ENCODE measurements around the gene ARMC6. TPM values are rescaled to one million over a fixed set of nuclear protein-coding genes. Genes with fewer than 3 reads are reported as not detected.

ARMC6 gene
- total RNA-seq, 1 donor from 2014 or later: 36.0 TPM

DNA sequence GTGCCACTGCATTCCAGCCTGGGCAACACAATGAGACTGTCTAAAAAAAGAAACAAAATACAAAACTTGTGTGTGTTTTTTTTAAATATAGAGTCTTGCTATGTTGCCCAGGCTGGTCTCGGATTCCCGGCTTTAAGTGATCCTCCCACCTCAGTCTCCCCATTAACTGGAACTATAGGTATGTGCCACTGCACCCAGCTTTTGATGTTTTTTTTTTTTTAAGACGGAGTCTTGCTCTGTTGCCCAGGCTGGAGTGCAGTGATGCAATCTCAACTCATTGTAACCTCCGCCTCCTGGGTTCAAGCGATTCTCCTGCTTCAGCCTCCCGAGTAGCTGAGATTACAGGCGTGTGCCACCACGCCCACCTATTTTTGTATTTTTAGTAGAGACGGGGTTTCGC lies 37.1 kb upstream of the ARMC6 start:
- peaks cover 64% of the 10 kb centered on the region for H4K20me1 ChIP-seq (ENCODE audit: insufficient read depth, low read length)
- H2AFZ ChIP-seq (ENCODE audit: low read depth, low read length): no peak overlapping the region
- no peak overlapping the region for H3K27ac Mint-ChIP-seq (ENCODE audit: unreplicated experiment)
- no peaks in the 10 kb centered on the region for H3K9me3 Mint-ChIP-seq (ENCODE audit: unreplicated experiment)
- H3K36me3 ChIP-seq (ENCODE audit: insufficient read depth, low read length): peaks cover 39% of the 10 kb centered on the region
- no peak for DNase-seq (ENCODE audit: low read depth)
- no peak overlapping the region for H3K4me2 ChIP-seq (ENCODE audit: low read length)
- H3K9ac ChIP-seq (ENCODE audit: low read length): no peak overlapping the region
- no peak for FAIRE-seq
- H3K27me3 Mint-ChIP-seq (ENCODE audit: low read depth, unreplicated experiment): no peaks in the 10 kb centered on the region
- H3K36me3 Mint-ChIP-seq (ENCODE audit: low read depth, unreplicated experiment): peaks cover 32% of the 10 kb centered on the region
- peaks cover 17% of the 10 kb centered on the region for H3K4me1 Mint-ChIP-seq (ENCODE audit: low read depth, unreplicated experiment)
- H3K4me3 Mint-ChIP-seq (ENCODE audit: unreplicated experiment): no peak overlapping the region
- TF ChIP-seq, protein P1, sequence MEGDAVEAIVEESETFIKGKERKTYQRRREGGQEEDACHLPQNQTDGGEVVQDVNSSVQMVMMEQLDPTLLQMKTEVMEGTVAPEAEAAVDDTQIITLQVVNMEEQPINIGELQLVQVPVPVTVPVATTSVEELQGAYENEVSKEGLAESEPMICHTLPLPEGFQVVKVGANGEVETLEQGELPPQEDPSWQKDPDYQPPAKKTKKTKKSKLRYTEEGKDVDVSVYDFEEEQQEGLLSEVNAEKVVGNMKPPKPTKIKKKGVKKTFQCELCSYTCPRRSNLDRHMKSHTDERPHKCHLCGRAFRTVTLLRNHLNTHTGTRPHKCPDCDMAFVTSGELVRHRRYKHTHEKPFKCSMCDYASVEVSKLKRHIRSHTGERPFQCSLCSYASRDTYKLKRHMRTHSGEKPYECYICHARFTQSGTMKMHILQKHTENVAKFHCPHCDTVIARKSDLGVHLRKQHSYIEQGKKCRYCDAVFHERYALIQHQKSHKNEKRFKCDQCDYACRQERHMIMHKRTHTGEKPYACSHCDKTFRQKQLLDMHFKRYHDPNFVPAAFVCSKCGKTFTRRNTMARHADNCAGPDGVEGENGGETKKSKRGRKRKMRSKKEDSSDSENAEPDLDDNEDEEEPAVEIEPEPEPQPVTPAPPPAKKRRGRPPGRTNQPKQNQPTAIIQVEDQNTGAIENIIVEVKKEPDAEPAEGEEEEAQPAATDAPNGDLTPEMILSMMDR (IDR thresholded peaks at IDR 0.05; ENCODE audit: insufficient read depth, low read depth, low read length): no peak
- TF ChIP-seq EZH2 (IDR thresholded peaks at IDR 0.05; ENCODE audit: insufficient read depth, low read length): no peak
- H3K4me1 ChIP-seq (ENCODE audit: insufficient read depth, low read length): peaks cover 15% of the 10 kb centered on the region
- H3K27ac ChIP-seq (ENCODE audit: low read depth, low read length): no peak overlapping the region
- no peaks in the 10 kb centered on the region for H3K9me3 ChIP-seq (ENCODE audit: insufficient read depth, low read depth, low read length)
- no peaks in the 10 kb centered on the region for H3K27me3 ChIP-seq (ENCODE audit: insufficient read depth, low read length)
- H3K4me3 ChIP-seq (ENCODE audit: insufficient read depth, low read depth, low read length): no peak overlapping the region
- no peaks in the 10 kb centered on the region for H3K79me2 ChIP-seq (ENCODE audit: insufficient read depth, low read length)

DNA sequence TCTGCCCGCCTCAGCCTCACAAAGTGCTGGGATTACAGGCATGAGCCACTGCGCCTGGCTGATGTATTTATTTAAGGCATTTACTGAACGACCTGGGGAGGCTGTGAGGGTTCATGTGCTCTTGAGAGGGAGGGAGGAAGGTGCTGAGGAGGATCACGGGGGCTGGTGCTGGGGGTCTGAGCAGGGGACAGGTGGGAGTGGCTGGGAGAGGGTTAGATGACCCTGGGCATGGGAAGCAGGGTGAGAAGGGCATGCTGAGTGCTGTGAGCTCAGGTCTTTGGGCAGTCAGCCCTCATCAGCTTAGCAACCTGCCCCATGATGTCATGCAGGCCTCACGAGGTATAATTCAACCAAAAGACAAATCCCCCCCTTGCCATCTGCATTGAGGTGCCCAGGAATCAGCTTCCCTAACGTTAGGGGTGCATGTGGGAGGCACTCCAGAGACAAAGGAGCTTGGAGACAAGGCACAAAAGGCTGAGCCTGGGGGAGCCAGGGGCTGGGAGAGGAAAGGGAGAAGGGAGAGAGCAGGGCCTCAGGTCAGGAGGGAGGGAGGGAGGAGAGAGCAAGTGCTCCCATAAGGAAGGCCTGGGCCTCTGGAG lies 36.5 kb upstream of the ARMC6 start:
- H3K36me3 Mint-ChIP-seq (ENCODE audit: low read depth, unreplicated experiment): peaks cover 34% of the 10 kb centered on the region
- Histone ChIP-seq H3K4me2 (ENCODE audit: low read length) (no peak overlapping the region), H3K36me3 (ENCODE audit: insufficient read depth, low read length) (peaks cover 45% of the 10 kb centered on the region), H3K4me1 (ENCODE audit: insufficient read depth, low read length) (peaks cover 15% of the 10 kb centered on the region), H3K79me2 (ENCODE audit: insufficient read depth, low read length) (no peaks in the 10 kb centered on the region), H3K9me3 (ENCODE audit: insufficient read depth, low read depth, low read length) (no peaks in the 10 kb centered on the region), H3K27ac (ENCODE audit: low read depth, low read length) (no peak overlapping the region), H2AFZ (ENCODE audit: low read depth, low read length) (no peak overlapping the region), H4K20me1 (ENCODE audit: insufficient read depth, low read length) (peaks cover 69% of the 10 kb centered on the region), H3K4me3 (ENCODE audit: insufficient read depth, low read depth, low read length) (no peak overlapping the region), H3K9ac (ENCODE audit: low read length) (no peak overlapping the region), H3K27me3 (ENCODE audit: insufficient read depth, low read length) (no peaks in the 10 kb centered on the region)
- H3K4me3 Mint-ChIP-seq (ENCODE audit: unreplicated experiment): no peak overlapping the region
- peaks cover 17% of the 10 kb centered on the region for H3K4me1 Mint-ChIP-seq (ENCODE audit: low read depth, unreplicated experiment)
- H3K27me3 Mint-ChIP-seq (ENCODE audit: low read depth, unreplicated experiment): no peaks in the 10 kb centered on the region
- no peak for FAIRE-seq
- H3K9me3 Mint-ChIP-seq (ENCODE audit: unreplicated experiment): no peaks in the 10 kb centered on the region
- DNase-seq (ENCODE audit: low read depth): no peak
- H3K27ac Mint-ChIP-seq (ENCODE audit: unreplicated experiment): no peak overlapping the region
- no peak for TF ChIP-seq EZH2 (IDR thresholded peaks at IDR 0.05; ENCODE audit: insufficient read depth, low read length)
- TF ChIP-seq, protein P1 (IDR thresholded peaks at IDR 0.05; ENCODE audit: insufficient read depth, low read depth, low read length): no peak

DNA sequence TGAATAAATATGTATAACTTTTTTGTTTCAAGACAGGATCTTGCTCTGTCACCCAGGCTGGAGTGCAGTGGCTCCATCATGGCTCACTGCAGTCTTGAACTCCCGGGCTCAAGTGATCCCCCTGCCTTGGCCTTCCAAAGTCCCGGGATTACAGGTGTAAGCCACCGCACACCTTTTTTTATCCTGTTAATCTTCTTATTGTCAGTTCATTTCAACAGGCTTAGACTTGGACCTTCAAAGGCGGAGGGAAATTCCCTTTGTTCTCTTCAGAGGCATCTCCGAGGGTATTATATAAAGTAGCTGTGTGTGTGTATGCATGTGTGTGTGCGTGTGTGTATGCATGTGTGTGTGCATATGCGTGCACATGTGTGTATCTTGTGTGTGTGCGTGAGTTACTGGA lies 35.1 kb upstream of the ARMC6 start:
- no peak overlapping the region for H3K27ac Mint-ChIP-seq (ENCODE audit: unreplicated experiment)
- no peaks in the 10 kb centered on the region for H3K9me3 Mint-ChIP-seq (ENCODE audit: unreplicated experiment)
- H3K27me3 Mint-ChIP-seq (ENCODE audit: low read depth, unreplicated experiment): no peaks in the 10 kb centered on the region
- no peaks in the 10 kb centered on the region for H3K79me2 ChIP-seq (ENCODE audit: insufficient read depth, low read length)
- H3K9me3 ChIP-seq (ENCODE audit: insufficient read depth, low read depth, low read length): no peaks in the 10 kb centered on the region
- peaks cover 78% of the 10 kb centered on the region for H4K20me1 ChIP-seq (ENCODE audit: insufficient read depth, low read length)
- no peak overlapping the region for H3K4me3 Mint-ChIP-seq (ENCODE audit: unreplicated experiment)
- H3K4me1 ChIP-seq (ENCODE audit: insufficient read depth, low read length): peaks cover 15% of the 10 kb centered on the region
- H3K27ac ChIP-seq (ENCODE audit: low read depth, low read length): no peak overlapping the region
- no peak overlapping the region for H3K4me3 ChIP-seq (ENCODE audit: insufficient read depth, low read depth, low read length)
- peaks cover 40% of the 10 kb centered on the region for H3K36me3 ChIP-seq (ENCODE audit: insufficient read depth, low read length)
- DNase-seq (ENCODE audit: low read depth) (no peak), FAIRE-seq (no peak)
- TF ChIP-seq, protein P1 (IDR thresholded peaks at IDR 0.05; ENCODE audit: insufficient read depth, low read depth, low read length): no peak
- TF ChIP-seq EZH2 (IDR thresholded peaks at IDR 0.05; ENCODE audit: insufficient read depth, low read length): no peak
- no peak overlapping the region for H3K4me2 ChIP-seq (ENCODE audit: low read length)
- H3K27me3 ChIP-seq (ENCODE audit: insufficient read depth, low read length): no peaks in the 10 kb centered on the region
- H3K9ac ChIP-seq (ENCODE audit: low read length): no peak overlapping the region
- H3K4me1 Mint-ChIP-seq (ENCODE audit: low read depth, unreplicated experiment): peaks cover 17% of the 10 kb centered on the region
- H2AFZ ChIP-seq (ENCODE audit: low read depth, low read length): no peak overlapping the region
- peaks cover 33% of the 10 kb centered on the region for H3K36me3 Mint-ChIP-seq (ENCODE audit: low read depth, unreplicated experiment)

Data from astrocyte (in vitro differentiated cells and primary cell).